ENCODE results near the gene SCNN1A. TPM values are rescaled to one million over a fixed set of nuclear protein-coding genes. Genes with fewer than 3 reads are reported as not detected.

The SCNN1A gene
- total RNA-seq, 1 donor from 2014 or later: 14.3 TPM

DNA sequence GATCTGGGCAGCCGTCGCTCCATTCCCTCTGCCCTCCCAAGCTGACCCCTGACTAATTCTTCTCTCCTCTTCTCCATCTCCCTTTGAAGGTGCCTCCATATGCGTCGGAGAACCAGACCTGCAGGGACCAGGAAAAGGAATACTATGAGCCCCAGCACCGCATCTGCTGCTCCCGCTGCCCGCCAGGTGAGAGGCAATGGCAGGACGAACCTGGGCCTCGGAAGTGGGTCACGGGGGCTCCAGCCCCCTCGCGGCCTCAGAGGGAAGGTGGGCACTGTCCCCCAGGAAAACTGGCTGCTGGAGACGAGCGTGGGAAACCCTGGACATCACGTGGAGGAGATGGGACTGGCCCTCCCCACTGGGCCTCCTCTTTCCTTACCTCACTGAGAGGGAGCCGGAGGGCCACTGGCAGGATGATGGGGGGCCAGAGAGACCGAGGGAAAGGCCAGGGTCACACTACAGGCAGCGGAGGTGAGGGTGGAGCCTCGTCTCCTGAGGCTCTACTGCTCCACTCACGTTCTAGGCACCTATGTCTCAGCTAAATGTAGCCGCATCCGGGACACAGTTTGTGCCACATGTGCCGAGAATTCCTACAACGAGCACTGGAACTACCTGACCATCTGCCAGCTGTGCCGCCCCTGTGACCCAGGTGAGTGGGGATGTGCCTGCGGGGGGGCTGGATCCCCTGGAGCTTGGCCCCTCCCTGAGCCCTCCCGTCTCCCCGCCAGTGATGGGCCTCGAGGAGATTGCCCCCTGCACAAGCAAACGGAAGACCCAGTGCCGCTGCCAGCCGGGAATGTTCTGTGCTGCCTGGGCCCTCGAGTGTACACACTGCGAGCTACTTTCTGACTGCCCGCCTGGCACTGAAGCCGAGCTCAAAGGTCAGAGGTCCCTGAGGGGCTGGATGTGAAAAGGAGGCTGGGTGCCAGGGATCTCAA lies 9.4 kb upstream of the SCNN1A start:
- intact Hi-C loops (cut with DNase I): loop anchor here (1.0 to 5.0 kb wide), 2 partner anchors 48 to 62 kb away; no protein-coding TSS in a partner anchor

DNA sequence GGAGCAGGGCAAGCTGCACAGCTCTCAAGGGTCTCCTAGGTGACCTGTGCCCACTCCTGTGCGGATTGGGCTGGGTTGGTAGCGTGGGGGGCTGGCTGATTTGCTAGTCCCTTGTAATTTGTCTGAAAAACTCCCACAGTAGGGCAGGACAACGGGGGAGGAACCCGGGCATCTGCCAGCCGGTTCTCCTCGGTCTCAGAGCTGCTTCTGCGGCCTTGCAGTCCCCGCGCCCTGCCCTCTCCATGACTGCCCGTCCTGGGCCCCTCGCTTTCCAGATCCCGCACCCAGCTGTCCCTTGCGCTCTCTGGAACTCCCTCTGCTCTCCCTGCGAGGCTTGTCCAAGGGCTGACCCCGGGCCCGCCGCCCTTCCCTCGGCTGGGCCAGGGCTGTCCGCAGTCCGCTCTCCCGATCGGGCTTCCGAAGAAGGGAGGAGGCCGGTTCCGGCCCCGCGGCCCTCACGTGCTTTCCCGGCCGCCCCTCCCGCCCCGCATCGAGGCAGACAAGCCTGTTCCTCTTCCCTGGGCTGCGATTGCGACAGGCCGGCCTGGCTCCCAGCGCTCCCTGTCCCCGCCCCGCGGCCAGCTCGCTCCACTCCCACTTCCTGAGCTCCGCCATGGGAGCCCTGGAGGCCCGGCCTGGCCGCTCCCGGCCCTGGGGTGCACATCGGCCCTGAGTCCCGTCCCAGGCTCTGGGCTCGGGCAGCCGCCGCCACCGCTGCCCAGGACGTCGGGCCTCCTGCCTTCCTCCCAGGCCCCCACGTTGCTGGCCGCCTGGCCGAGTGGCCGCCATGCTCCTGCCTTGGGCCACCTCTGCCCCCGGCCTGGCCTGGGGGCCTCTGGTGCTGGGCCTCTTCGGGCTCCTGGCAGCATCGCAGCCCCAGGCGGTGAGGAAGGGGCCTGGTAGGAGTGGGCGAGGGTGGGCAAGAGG lies 8.5 kb upstream of the SCNN1A start, which contains the start of gene LTBR:
TSS of gene LTBR (plus strand) at position 591 of the 927 bp plus-strand sequence. CDS start at position 788, 197 bp downstream.
- H3K4me3 ChIP-seq: peak within 1 kb of the TSS; percentile 80 to 89
- intact Hi-C loops (cut with DNase I): loop anchor here (1.0 to 5.0 kb wide), 2 partner anchors 48 to 62 kb away; no protein-coding TSS in a partner anchor
- no peaks in the 10 kb centered on the region for H3K9me3 ChIP-seq
- DNase-seq (ENCODE audit: low spot score in 2 of 2): peak; percentile 78 to 98
- TF ChIP-seq, protein P1, sequence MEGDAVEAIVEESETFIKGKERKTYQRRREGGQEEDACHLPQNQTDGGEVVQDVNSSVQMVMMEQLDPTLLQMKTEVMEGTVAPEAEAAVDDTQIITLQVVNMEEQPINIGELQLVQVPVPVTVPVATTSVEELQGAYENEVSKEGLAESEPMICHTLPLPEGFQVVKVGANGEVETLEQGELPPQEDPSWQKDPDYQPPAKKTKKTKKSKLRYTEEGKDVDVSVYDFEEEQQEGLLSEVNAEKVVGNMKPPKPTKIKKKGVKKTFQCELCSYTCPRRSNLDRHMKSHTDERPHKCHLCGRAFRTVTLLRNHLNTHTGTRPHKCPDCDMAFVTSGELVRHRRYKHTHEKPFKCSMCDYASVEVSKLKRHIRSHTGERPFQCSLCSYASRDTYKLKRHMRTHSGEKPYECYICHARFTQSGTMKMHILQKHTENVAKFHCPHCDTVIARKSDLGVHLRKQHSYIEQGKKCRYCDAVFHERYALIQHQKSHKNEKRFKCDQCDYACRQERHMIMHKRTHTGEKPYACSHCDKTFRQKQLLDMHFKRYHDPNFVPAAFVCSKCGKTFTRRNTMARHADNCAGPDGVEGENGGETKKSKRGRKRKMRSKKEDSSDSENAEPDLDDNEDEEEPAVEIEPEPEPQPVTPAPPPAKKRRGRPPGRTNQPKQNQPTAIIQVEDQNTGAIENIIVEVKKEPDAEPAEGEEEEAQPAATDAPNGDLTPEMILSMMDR (IDR thresholded peaks at IDR 0.05): peak in 1 of 3 experiments; percentile 22
- peak within 1 kb of the TSS; percentile 97 to 98 for H3K27ac ChIP-seq
- H3K36me3 ChIP-seq: peaks cover 28 to 31% of the 10 kb centered on the region in 2 donors
- peaks cover 9 to 25% of the 10 kb centered on the region in 2 donors for H3K4me1 ChIP-seq
- H3K27me3 ChIP-seq: no peaks in the 10 kb centered on the region

More for the DNA sequence above, 9.4 kb upstream of the SCNN1A start:
- H3K9me3 ChIP-seq: no peaks in the 10 kb centered on the region
- peaks cover 32 to 36% of the 10 kb centered on the region in 2 donors for H3K36me3 ChIP-seq
- no peaks in the 10 kb centered on the region for H3K27me3 ChIP-seq
- TF ChIP-seq, protein P1 (IDR thresholded peaks at IDR 0.05): no peak
- peak overlapping the region; percentile 97 to 98 for H3K27ac ChIP-seq
- DNase-seq (ENCODE audit: low spot score in 2 of 2): no peak
- peak overlapping the region; percentile 80 to 89 for H3K4me3 ChIP-seq
- peaks cover 9 to 24% of the 10 kb centered on the region in 2 donors for H3K4me1 ChIP-seq

DNA sequence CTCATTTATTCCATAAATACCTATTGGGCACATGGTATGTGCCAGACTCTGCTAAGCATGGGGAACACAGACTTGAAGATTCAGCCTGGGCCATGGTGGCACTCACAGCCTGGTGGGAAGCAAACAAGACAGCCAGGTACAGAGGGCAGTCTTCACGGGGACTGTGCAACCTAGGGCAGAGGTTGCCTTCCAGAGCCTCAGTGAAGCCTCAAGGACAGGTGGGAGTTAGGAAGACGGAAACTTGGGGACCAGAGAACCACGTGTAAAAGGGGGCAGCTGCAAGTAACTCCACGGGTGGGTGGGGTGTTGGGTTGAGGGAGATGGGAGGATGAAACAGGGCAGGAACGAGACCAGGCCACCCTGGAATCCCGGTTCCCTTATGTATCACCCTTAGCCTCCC lies 7.6 kb upstream of the SCNN1A start:
- peak overlapping the region; percentile 80 to 89 for H3K4me3 ChIP-seq
- H3K27me3 ChIP-seq: no peaks in the 10 kb centered on the region
- intact Hi-C loops (cut with DNase I): loop anchor here (5.0 kb wide), 1 partner anchor 61 kb away; no protein-coding TSS in a partner anchor

DNA sequence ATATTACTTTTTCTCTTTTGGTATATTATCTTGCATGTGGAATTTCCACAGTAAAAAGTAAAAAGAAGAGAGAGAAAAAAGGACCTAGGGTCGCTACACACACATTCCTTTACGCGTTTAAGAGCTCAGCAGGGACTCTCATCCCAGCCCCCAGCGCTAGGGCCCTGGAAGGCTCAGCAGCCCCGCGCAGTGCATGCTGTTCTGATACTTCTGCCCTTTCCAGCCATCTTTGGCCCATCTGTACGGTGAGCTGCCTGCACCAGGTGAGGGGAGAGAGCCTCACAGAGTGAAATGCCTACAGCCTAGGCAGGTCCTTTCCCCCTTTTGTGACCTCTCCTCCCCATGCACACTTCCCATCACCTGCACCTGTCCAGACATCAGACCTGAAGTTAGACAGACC lies 7.0 kb upstream of the SCNN1A start:
- Histone ChIP-seq H3K36me3 (peaks cover 13 to 16% of the 10 kb centered on the region in 2 donors), H3K27ac (peak overlapping the region; percentile 97 to 98), H3K4me1 (peaks cover 9 to 25% of the 10 kb centered on the region in 2 donors), H3K9me3 (no peaks in the 10 kb centered on the region), H3K27me3 (no peaks in the 10 kb centered on the region), H3K4me3 (no peak overlapping the region)
- no peak for DNase-seq (ENCODE audit: low spot score in 2 of 2)
- TF ChIP-seq, protein P1 (IDR thresholded peaks at IDR 0.05): no peak
- intact Hi-C loops (cut with DNase I): loop anchor here (5.0 kb wide), 1 partner anchor 60 kb away; no protein-coding TSS in a partner anchor

More for the DNA sequence above, 7.6 kb upstream of the SCNN1A start:
- no peaks in the 10 kb centered on the region for H3K9me3 ChIP-seq
- TF ChIP-seq, protein P1 (IDR thresholded peaks at IDR 0.05): no peak
- peak overlapping the region; percentile 97 to 98 for H3K27ac ChIP-seq
- no peak for DNase-seq (ENCODE audit: low spot score in 2 of 2)
- peaks cover 9 to 25% of the 10 kb centered on the region in 2 donors for H3K4me1 ChIP-seq
- H3K36me3 ChIP-seq: peaks cover 19 to 22% of the 10 kb centered on the region in 2 donors
